GM11168 (cell line): ENCODE results near the gene EFNA1.
"Not testable (repeated sequence)": the region's sequence is repeated elsewhere in the genome, so short reads cannot be mapped to it uniquely, and the experiment has no call there.

Experiments used
- in situ Hi-C: fragments of 300-500 bp; cut with MboI; formaldehyde crosslinking; loops from one replicate; pipeline ENCODE4 v1.12.0; 2022; ENCODE audit warnings: low sequenced_read_pairs; ENCODE audit not compliant: unreplicated experiment

EFNA1 gene

DNA sequence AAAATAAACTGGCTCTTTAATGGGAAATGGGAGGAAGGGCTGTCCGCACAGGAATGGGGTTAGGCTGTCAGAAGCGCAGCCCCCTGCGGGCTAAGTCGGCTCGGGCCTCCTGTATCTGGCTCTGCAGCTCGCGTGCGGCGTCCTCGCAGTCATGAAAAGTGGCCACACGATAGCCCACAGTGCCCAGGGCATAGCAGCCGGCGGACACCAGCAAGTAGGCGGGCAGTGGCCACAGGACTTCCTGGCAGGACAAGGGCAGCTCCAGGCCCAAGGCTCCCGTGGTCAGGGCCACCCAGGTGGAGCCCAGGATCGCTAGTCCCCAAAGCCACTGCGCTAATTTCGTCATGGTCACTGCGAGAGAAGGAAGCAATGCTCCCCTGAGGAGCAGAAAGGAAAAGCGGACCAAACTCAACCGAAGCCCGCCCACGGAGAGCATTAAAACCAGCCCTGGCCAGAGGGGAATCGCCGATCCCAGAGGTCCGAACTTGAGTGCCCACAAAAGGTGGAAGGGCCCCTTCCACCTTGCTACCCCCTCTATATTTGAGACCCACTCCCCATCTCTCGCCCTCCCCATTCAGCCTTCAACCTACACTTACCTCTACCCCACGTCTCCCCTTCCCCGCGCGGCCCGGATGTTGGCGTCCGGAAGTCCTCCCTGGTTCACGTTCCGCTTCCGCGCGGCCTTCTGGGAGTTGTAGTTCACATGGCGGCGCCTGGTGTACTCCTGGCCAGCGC is 12.4 kb downstream of the EFNA1 start, which contains the start of gene DPM3:
Gene DPM3, minus strand, starts transcription at position 637 of the 735 bp plus-strand sequence. Its CDS starts 291 bp downstream, at position 346.
- in situ Hi-C loops: no loop called here

DNA sequence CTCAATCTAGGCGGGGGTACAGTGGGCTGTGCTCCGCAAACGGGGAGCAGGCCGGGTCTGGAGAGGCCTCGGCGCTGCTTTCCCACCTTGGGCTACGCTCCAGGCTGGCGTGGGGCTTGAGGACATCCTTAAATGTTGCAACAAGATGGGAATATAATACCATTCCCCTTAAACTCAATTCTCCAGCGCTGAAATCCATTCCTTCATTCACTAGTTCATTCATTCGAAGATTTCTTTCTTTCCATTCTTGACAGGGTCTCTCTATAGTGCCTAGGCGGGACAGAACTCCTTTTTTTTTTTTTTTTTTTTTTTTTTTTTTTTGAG is 12.9 kb downstream of the EFNA1 start:
- in situ Hi-C loops: no loop called here

DNA sequence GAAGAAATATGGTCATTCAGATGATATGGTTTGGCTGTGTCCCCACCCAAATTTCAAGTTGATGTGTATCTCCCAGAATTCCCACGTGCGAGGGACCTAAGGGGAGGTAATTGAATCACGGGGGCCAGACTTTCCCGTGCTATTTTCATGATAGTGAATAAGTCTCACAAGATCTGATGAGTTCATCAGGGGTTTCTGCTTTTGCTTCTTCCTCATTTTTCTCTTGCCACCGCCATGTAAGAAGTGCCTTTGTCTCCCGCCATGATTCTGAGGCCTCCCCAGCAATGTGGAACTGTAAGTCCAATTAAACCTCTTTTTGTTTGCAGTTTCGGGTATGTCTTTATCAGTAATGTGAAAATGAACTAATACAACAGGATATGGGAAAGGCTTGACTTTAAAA is 14.1 kb downstream of the EFNA1 start:
- in situ Hi-C loops: no loop called here

DNA sequence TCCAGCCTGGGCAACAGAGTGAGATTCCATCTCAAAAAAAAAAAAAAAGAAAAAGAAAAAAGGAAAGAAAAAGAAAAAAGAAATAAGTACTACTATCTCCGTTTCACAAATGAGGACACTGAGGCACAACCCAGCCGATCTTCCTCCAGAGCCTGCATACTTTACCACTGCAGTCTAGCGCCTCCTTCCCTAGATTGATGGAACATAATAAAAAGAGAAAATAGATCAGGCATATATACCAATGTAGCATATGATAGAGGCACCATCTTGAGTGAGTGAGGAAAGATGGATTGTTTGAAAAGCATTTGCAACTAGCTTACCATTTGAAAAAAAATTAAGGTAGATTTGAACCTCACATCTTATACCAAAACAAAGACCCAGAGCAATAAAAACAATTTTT is 17.8 kb downstream of the EFNA1 start:
- in situ Hi-C loops: no loop called here

GRCh38 chr1:155155996-155156643 is 28.4 kb downstream of the EFNA1 start:
- in situ Hi-C loops: not testable (repeated sequence)

- in situ Hi-C loops: no loop called here
Measured at GRCh38 chr1:155158991-155159390, 31.3 kb downstream of the EFNA1 start.

- in situ Hi-C loops: no loop called here
Measured at GRCh38 chr1:155160128-155160527, 32.5 kb downstream of the EFNA1 start.

DNA sequence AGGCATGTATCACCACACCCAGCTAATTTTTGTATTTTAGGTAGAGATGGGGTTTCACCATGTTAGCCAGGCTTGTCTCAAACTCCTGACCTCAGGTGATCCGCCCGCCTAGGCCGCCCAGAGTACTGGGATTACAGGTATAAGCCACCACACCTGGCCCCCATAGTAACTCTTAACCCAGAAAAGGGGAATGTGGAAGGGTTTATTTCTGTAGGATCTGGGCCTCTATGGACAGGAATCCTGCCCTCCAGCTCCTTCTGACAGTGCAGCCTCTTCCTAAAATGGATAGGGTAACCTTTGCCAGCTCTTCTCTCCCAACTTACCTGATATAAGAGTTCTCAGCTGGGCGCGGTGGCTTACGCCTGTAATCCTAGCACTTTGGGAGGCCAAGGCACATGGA is 35.0 kb downstream of the EFNA1 start:
- in situ Hi-C loops: not testable (repeated sequence)

GRCh38 chr1:155163785-155164184 is 36.1 kb downstream of the EFNA1 start:
- in situ Hi-C loops: not testable (repeated sequence)

GRCh38 chr1:155164625-155165024 is 36.9 kb downstream of the EFNA1 start:
- in situ Hi-C loops: loop anchor here (5.0 kb wide), 1 partner anchor 72 kb away; no protein-coding TSS in a partner anchor

DNA sequence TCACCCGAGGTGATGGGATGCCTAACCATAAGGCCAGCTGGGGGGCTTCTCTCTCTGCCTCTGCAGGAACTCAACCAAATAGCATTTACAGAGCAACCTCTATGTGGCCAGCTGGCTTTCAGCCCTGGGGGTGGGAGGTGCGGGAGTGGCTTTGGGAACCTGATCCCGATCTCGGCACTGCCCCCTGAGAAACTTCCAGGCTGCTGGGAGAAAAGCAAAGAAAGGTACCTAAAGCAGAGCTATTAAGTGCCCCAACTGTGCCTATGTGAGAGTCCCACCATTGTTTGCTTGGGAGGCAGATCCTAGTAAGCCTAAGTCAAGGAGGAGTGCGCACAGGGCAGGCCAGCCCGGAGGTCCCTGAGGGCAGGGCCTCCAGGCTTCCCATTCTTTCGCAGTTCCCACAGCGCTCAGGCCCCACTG is 38.4 kb downstream of the EFNA1 start:
- in situ Hi-C loops: loop anchor here (5.0 kb wide), 1 partner anchor 74 kb away; no protein-coding TSS in a partner anchor

- in situ Hi-C loops: loop anchor here (5.0 kb wide), 1 partner anchor 74 kb away; no protein-coding TSS in a partner anchor
Measured at GRCh38 chr1:155166471-155167165, 38.9 kb downstream of the EFNA1 start.

GRCh38 chr1:155167166-155168104 is 39.8 kb downstream of the EFNA1 start:
- in situ Hi-C loops: loop anchor here (5.0 kb wide), 1 partner anchor 75 kb away; no protein-coding TSS in a partner anchor

DNA sequence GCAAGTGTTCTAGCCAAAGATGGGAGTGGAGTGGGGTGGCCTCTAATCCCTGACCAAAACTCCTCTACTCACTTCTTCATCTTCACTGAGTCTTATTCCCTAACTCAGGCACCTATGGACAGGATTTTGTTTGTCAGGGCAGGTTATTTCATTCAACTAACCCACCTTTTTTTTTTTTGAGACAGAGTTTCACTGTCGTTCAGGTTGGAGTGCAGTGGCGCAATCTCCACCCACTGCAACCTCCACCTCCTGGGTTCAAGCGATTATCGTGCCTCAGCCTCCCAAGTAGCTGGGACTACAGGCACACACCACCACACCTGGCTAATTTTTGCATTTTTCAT is 40.4 kb downstream of the EFNA1 start:
- in situ Hi-C loops: loop anchor here (5.0 kb wide), 1 partner anchor 76 kb away; no protein-coding TSS in a partner anchor

- in situ Hi-C loops: loop anchor here (5.0 kb wide), 1 partner anchor 76 kb away; no protein-coding TSS in a partner anchor
Measured at GRCh38 chr1:155168456-155169210, 41.0 kb downstream of the EFNA1 start.

DNA sequence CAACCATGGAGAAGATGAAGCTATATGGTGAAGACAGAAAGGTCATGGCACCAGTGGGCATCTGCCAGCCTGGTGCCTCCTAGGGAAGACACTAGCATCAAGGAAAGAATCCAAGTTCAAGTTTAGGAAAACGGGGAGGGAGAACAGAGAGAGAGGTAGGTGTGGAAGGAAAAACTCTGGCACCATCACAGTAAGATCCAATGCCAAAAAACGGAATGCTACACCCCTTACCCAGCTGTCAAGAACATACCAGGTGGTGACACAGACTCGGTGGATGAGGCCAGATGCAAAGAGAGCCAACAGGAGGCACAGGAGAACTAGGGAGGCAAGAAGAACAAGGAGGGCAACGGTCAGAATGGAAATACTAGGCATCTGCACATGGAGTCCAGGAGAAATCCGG is 41.9 kb downstream of the EFNA1 start:
- in situ Hi-C loops: loop anchor here (5.0 kb wide), 1 partner anchor 77 kb away; no protein-coding TSS in a partner anchor

DNA sequence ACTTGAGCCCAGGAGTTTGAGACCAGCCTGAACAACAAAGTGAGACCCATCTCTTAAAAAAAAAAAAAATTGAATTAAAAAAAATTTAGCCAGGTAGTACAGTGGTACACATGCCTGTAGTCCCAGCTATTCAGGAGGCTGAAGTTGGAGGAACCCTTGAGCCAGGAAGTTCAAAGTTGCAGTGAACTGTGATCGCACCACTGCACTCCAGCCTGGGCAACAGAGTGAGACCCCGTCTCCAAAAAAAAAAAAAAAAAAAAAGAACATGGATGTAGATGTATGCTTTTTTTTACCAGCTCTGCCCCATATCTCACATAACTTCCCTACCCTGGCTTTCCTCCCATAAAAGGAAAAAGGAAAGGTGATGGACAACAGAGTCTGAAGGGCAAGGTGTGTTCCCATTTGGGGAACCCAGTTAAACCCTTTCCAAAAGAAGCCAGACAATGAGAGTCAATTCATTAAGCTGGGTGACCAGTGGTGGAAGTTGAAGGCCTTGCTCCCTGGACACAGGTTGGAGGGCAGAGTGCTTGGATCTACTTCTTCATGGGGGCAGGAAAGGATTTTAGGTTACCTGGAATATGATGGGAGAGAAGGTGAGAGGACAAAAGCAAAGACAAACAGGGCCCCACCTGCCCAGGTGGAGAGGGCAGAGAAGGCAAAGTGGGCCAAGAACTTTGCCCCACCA is 42.6 kb downstream of the EFNA1 start:
- in situ Hi-C loops: no loop called here

DNA sequence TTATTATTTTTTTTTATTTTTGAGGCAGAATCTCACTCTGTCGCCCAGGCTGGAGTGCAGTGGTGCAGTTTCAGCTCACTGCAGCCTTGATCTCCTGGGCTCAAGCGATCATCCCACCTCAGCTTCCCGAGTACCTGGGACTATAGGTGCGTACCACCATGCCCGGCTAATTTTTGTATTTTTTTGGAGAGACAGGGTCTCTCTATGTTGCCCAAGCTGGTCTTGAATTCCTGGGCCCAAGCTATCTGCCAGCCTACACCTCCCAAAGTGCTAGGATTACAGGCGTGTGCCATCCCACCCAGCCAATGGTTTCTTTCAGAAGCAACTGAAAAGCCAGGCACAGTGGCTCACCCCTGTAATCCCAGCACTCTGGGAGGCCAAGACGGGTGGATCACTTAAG is 43.1 kb downstream of the EFNA1 start:
- in situ Hi-C loops: no loop called here
